ENCODE results near the gene THUMPD1. TPM values are rescaled to one million over a fixed set of nuclear protein-coding genes. Genes with fewer than 3 reads are reported as not detected.

Gene THUMPD1
- total RNA-seq, 1 experiment from 2014 or later: 36.0 TPM

DNA sequence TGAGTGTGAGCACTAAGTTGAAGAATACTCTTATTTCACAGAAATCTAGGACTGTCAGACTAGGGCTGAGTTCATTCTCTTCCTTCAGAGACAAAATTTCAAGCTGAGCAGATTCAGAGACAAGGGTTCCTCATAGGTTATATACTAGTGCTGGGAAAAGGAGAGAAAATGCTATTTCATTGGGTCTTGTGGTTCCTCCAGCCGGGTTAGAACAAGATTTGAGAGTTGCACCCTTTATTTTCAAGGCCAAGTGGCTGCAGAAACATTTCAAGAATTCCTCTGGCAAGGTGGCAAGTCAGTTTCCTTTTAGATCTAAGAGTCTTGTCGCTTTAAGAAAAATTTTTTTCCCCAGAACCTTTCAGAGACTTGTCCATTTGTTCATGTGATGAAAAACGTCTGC is 6.8 kb downstream of the THUMPD1 start:
- ChIA-PET POLR2A (ENCODE audit: unreplicated experiment) (interaction anchor here (0.6 kb wide), 1 partner anchor 170 kb away, joined by 6 read pairs; no protein-coding TSS in a partner anchor), CTCF (no interaction called here)
- Histone ChIP-seq H3K4me2 (no peak overlapping the region), H3K4me3 (no peak overlapping the region), H3K9me3 (ENCODE audit: insufficient read depth, low read depth) (no peaks in the 10 kb centered on the region), H3F3A (ENCODE audit: insufficient read depth, low read depth) (peaks cover 22% of the 10 kb centered on the region; the same call in 1 of the 2 replicates), H3K4me1 (replicated peaks; ENCODE audit: insufficient read depth) (no peaks in the 10 kb centered on the region; the same call in 1 of the 2 replicates), H3K27me3 (ENCODE audit: insufficient read depth, low read depth) (no peaks in the 10 kb centered on the region), H3K27ac (no peak overlapping the region), H4K20me1 (ENCODE audit: insufficient read depth) (peaks cover 27% of the 10 kb centered on the region), H3K36me3 (ENCODE audit: low read depth) (peaks cover 34% of the 10 kb centered on the region), H2AFZ (no peak overlapping the region), H3K9me2 (ENCODE audit: insufficient read depth) (no peaks in the 10 kb centered on the region), H3K79me2 (ENCODE audit: low read depth) (peaks cover 21% of the 10 kb centered on the region)
- no peak for DNase-seq
- no TSS peak for BruUV-seq (replicated peaks)
- intact Hi-C loops (cut with micrococcal nuclease; ENCODE audit: unreplicated experiment): no loop called here
- no peak for TF ChIP-seq EZH2 (IDR thresholded peaks at IDR 0.05; ENCODE audit: low read depth)
- TF ChIP-seq, protein P1, sequence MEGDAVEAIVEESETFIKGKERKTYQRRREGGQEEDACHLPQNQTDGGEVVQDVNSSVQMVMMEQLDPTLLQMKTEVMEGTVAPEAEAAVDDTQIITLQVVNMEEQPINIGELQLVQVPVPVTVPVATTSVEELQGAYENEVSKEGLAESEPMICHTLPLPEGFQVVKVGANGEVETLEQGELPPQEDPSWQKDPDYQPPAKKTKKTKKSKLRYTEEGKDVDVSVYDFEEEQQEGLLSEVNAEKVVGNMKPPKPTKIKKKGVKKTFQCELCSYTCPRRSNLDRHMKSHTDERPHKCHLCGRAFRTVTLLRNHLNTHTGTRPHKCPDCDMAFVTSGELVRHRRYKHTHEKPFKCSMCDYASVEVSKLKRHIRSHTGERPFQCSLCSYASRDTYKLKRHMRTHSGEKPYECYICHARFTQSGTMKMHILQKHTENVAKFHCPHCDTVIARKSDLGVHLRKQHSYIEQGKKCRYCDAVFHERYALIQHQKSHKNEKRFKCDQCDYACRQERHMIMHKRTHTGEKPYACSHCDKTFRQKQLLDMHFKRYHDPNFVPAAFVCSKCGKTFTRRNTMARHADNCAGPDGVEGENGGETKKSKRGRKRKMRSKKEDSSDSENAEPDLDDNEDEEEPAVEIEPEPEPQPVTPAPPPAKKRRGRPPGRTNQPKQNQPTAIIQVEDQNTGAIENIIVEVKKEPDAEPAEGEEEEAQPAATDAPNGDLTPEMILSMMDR (conservative IDR thresholded peaks at IDR 0.05): no peak

DNA sequence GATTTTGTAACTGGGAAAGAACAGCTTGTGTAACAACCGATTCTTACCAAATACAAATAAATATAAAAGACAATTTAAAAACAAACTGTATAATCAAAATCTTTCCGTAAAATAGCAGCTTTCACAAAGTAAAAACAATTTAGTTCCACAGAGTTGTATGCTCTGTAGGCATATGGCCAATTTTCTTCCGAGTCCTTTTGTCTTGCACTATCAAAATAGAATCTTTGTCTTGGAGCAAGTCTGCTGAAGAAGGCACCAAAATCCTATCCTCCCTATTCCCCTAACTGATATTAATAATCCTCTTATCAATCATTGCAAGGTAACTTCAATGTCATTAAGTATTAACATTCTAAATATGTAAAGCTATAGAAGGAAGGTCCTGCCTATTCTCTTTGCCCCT is 7.6 kb downstream of the THUMPD1 start:
- H3K79me2 ChIP-seq (ENCODE audit: low read depth): peaks cover 14% of the 10 kb centered on the region
- no peak overlapping the region for H3K4me3 ChIP-seq
- DNase-seq: no peak
- no peak overlapping the region for H3K4me2 ChIP-seq
- peaks cover 22% of the 10 kb centered on the region for H4K20me1 ChIP-seq (ENCODE audit: insufficient read depth)
- no peaks in the 10 kb centered on the region for H3K27me3 ChIP-seq (ENCODE audit: insufficient read depth, low read depth)
- TF ChIP-seq, protein P1 (conservative IDR thresholded peaks at IDR 0.05): no peak
- H3K36me3 ChIP-seq (ENCODE audit: low read depth): peaks cover 34% of the 10 kb centered on the region
- POLR2A ChIA-PET (ENCODE audit: unreplicated experiment): interaction anchor here (0.6 to 0.7 kb wide), 2 partner anchors 73 to 171 kb away, joined by 6 to 12 read pairs; no protein-coding TSS in a partner anchor
- intact Hi-C loops (cut with micrococcal nuclease; ENCODE audit: unreplicated experiment): no loop called here
- no peaks in the 10 kb centered on the region for H3K4me1 ChIP-seq (replicated peaks; ENCODE audit: insufficient read depth)
- H3F3A ChIP-seq (ENCODE audit: insufficient read depth, low read depth): peaks cover 22% of the 10 kb centered on the region; the same call in 1 of the 2 replicates
- no TSS peak for BruUV-seq (replicated peaks)
- CTCF ChIA-PET: no interaction called here
- no peaks in the 10 kb centered on the region for H3K9me2 ChIP-seq (ENCODE audit: insufficient read depth)
- H3K27ac ChIP-seq: no peak overlapping the region
- no peaks in the 10 kb centered on the region for H3K9me3 ChIP-seq (ENCODE audit: insufficient read depth, low read depth)
- no peak overlapping the region for H2AFZ ChIP-seq

DNA sequence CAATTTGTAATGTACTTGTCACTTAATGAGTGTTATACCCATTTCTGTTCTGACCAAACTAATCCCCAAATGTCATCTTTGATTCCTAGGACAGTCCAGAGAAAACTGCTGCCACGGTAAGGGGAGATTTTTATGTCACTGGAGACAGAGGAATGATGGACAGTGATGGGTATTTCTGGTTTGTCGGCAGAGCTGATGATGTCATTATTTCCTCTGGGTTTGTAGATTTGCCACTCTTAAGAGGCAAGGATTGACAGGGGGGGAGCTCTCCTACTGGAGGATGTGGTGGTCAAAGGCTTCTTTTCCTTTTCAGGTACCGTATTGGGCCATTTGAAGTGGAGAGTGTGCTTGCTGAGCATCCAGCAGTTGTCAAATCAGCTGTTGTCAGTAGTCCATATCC is 12.5 kb downstream of the THUMPD1 start:
- Histone ChIP-seq H4K20me1 (ENCODE audit: insufficient read depth) (no peaks in the 10 kb centered on the region), H3K4me1 (replicated peaks; ENCODE audit: insufficient read depth) (no peaks in the 10 kb centered on the region), H3K9me2 (ENCODE audit: insufficient read depth) (no peaks in the 10 kb centered on the region), H3K9me3 (ENCODE audit: insufficient read depth, low read depth) (no peaks in the 10 kb centered on the region), H3K36me3 (ENCODE audit: low read depth) (no peaks in the 10 kb centered on the region), H3F3A (ENCODE audit: insufficient read depth, low read depth) (0 out of 2 replicates have a peak, but pooled peaks cover 2% of the 10 kb centered on the region), H2AFZ (no peak overlapping the region), H3K4me3 (no peak overlapping the region), H3K79me2 (ENCODE audit: low read depth) (no peaks in the 10 kb centered on the region), H3K27me3 (ENCODE audit: insufficient read depth, low read depth) (peaks cover 4% of the 10 kb centered on the region; the same call in 1 of the 2 replicates), H3K27ac (no peak overlapping the region), H3K4me2 (no peak overlapping the region)
- ChIA-PET POLR2A (ENCODE audit: unreplicated experiment) (no interaction called here), CTCF (interaction anchor here (0.6 kb wide), 1 partner anchor 431 kb away, joined by 4 read pairs; no protein-coding TSS in a partner anchor)
- TF ChIP-seq EZH2 (IDR thresholded peaks at IDR 0.05; ENCODE audit: low read depth): no peak
- TF ChIP-seq, protein P1 (conservative IDR thresholded peaks at IDR 0.05): no peak
- no TSS peak for BruUV-seq (replicated peaks)
- intact Hi-C loops (cut with micrococcal nuclease; ENCODE audit: unreplicated experiment): no loop called here
- DNase-seq: no peak

Data from PC-9 (cell line).